ENCODE data around the gene CST9L. TPM values are rescaled to one million over a fixed set of nuclear protein-coding genes. Genes with fewer than 3 reads are reported as not detected.

Gene CST9L
- total and polyA plus RNA-seq, 10 of the 15 experiments (the other 5 are each of a cell fraction or from before 2014, with no cell fraction given): not detected

DNA sequence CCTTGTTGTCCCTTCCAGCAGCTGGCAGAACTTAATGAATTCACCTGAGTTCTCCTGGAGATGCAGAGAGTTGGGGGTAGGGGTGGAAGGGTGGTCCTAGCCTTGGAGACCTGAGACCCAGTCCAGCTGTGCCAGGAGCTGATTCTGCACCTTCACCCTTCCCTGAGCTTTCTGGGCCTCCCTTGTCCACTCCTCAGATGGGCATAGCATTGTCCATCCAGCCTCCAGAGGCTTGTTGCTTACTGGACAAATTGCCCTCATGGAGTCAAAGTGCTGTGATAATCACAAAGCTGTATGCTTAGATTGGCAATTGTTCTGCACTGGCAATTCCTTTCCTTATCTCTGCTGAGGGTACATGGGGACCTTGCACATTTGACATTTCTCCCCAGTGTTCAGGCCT is 16.5 kb downstream of the CST9L start:
- in situ Hi-C loops (cut with MboI): no loop called here
- H3K4me2 ChIP-seq (ENCODE audit: control insufficient read depth, insufficient read depth): no peak overlapping the region
- FAIRE-seq: no peak
- ChIA-PET SMC1A (ENCODE audit: uncharacterized antibody, unreplicated experiment) (no interaction called here), RAD21 (ENCODE audit: unreplicated experiment) (no interaction called here), POLR2A (no interaction called here), CTCF (no interaction called here)
- H3K4me3 ChIP-seq: no peak overlapping the region
- H3K9me3 ChIP-seq (replicated peaks; ENCODE audit: control insufficient read depth, insufficient read depth, low read length): no peaks in the 10 kb centered on the region
- TF ChIP-seq NRF1 (conservative IDR thresholded peaks at IDR 0.05; ENCODE audit: low read depth, low read length) (no peak), ZNF24 (IDR thresholded peaks at IDR 0.05) (no peak)
- no peaks in the 10 kb centered on the region for H3K4me1 ChIP-seq (ENCODE audit: control insufficient read depth, insufficient read depth, low read length)
- peaks cover 0 to 1% of the 10 kb centered on the region in 2 experiments; a peak in 1 of 4 replicates for H3K27me3 ChIP-seq (replicated peaks in 1 of 2; ENCODE audit: control insufficient read depth in 2 of 2, insufficient read depth in 2 of 2, low read length in 1 of 2)
- ATAC-seq: no peak
- H2AFZ ChIP-seq (ENCODE audit: control insufficient read depth, low read depth, low read length): no peak overlapping the region
- no peak for DNase-seq (ENCODE audit: low read depth, low spot score)
- intact Hi-C loops (cut with micrococcal nuclease; ENCODE audit: unreplicated experiment): no loop called here
- no peaks in the 10 kb centered on the region for H4K20me1 ChIP-seq (ENCODE audit: control insufficient read depth, insufficient read depth)
- H3K79me2 ChIP-seq (ENCODE audit: control insufficient read depth, insufficient read depth, low read length): no peaks in the 10 kb centered on the region
- BruUV-seq (replicated peaks): no TSS peak
- no peaks in the 10 kb centered on the region for H3K36me3 ChIP-seq (ENCODE audit: control insufficient read depth in 2 of 2, insufficient read depth in 2 of 2, low read length in 1 of 2)
- H3K9ac ChIP-seq (ENCODE audit: control insufficient read depth, insufficient read depth, low read length): no peak overlapping the region
- H3K27ac ChIP-seq (ENCODE audit: control insufficient read depth, insufficient read depth): no peak overlapping the region

DNA sequence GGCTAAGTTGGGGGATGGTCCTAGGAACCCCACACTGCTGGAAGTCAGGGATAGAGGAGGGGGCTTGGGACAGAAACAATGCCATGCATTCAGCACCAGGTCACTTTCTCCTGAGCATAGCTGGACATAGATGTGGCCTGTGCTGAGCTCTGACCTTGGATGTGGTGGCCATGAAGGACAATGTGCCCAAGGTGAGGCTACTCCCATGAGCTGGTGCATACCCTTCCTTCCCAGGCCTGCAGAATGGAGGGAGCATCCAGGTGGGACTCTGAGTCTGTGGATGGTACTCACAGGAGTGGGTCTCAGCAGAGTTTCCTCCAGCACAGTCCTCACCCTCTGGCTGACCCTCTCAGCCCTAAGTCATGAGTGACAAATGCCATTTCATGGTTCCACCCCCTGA is 16.9 kb downstream of the CST9L start:
- ChIA-PET CTCF (no interaction called here), SMC1A (ENCODE audit: uncharacterized antibody, unreplicated experiment) (no interaction called here), POLR2A (no interaction called here), RAD21 (ENCODE audit: unreplicated experiment) (no interaction called here)
- Histone ChIP-seq H3K4me2 (ENCODE audit: control insufficient read depth, insufficient read depth) (no peak overlapping the region), H3K4me1 (ENCODE audit: control insufficient read depth, insufficient read depth, low read length) (no peaks in the 10 kb centered on the region), H3K27me3 (replicated peaks in 1 of 2; ENCODE audit: control insufficient read depth in 2 of 2, insufficient read depth in 2 of 2, low read length in 1 of 2) (peaks cover 0 to 4% of the 10 kb centered on the region in 2 experiments; a peak in 2 of 4 replicates), H2AFZ (ENCODE audit: control insufficient read depth, low read depth, low read length) (no peak overlapping the region), H3K9ac (ENCODE audit: control insufficient read depth, insufficient read depth, low read length) (no peak overlapping the region), H3K9me3 (replicated peaks; ENCODE audit: control insufficient read depth, insufficient read depth, low read length) (no peaks in the 10 kb centered on the region), H4K20me1 (ENCODE audit: control insufficient read depth, insufficient read depth) (no peaks in the 10 kb centered on the region), H3K27ac (ENCODE audit: control insufficient read depth, insufficient read depth) (no peak overlapping the region), H3K79me2 (ENCODE audit: control insufficient read depth, insufficient read depth, low read length) (no peaks in the 10 kb centered on the region), H3K36me3 (ENCODE audit: control insufficient read depth in 2 of 2, insufficient read depth in 2 of 2, low read length in 1 of 2) (no peaks in the 10 kb centered on the region), H3K4me3 (no peak overlapping the region)
- DNase-seq (ENCODE audit: low read depth, low spot score) (no peak), ATAC-seq (no peak), FAIRE-seq (no peak)
- in situ Hi-C loops (cut with MboI) (no loop called here), intact Hi-C loops (cut with micrococcal nuclease; ENCODE audit: unreplicated experiment) (no loop called here)
- no TSS peak for BruUV-seq (replicated peaks)
- no peak for TF ChIP-seq CHD1 (IDR thresholded peaks at IDR 0.05; ENCODE audit: low read depth, low read length)
- TF ChIP-seq BACH1 (IDR thresholded peaks at IDR 0.05; ENCODE audit: borderline replicate concordance): no peak
- TF ChIP-seq, protein P1, sequence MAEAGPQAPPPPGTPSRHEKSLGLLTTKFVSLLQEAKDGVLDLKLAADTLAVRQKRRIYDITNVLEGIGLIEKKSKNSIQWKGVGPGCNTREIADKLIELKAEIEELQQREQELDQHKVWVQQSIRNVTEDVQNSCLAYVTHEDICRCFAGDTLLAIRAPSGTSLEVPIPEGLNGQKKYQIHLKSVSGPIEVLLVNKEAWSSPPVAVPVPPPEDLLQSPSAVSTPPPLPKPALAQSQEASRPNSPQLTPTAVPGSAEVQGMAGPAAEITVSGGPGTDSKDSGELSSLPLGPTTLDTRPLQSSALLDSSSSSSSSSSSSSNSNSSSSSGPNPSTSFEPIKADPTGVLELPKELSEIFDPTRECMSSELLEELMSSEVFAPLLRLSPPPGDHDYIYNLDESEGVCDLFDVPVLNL (IDR thresholded peaks at IDR 0.05; ENCODE audit: low read depth, low read length): no peak
- no peak for TF ChIP-seq RFX5 (IDR thresholded peaks at IDR 0.05; ENCODE audit: low read depth, low read length)
- TF ChIP-seq MEF2B (IDR thresholded peaks at IDR 0.05; ENCODE audit: partially characterized antibody, poor library complexity, severe bottlenecking): no peak
- TF ChIP-seq, protein P2, sequence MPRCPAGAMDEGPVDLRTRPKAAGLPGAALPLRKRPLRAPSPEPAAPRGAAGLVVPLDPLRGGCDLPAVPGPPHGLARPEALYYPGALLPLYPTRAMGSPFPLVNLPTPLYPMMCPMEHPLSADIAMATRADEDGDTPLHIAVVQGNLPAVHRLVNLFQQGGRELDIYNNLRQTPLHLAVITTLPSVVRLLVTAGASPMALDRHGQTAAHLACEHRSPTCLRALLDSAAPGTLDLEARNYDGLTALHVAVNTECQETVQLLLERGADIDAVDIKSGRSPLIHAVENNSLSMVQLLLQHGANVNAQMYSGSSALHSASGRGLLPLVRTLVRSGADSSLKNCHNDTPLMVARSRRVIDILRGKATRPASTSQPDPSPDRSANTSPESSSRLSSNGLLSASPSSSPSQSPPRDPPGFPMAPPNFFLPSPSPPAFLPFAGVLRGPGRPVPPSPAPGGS (IDR thresholded peaks at IDR 0.05; ENCODE audit: borderline replicate concordance, insufficient read depth, low read depth, low read length, poor library complexity, severe bottlenecking): no peak
